MM.1S (cell line): ENCODE data around the gene TAF9B.

Experiments used
- CTCF ChIP-seq: fragments of 300-600 bp; sonication (generic); IDR thresholded peaks from 2 replicates; pipeline ENCODE4 v1.5.1; 2016; ENCODE audit warnings: antibody characterized with exemption, low read length, mixed read lengths
- EZH2 ChIP-seq: fragments of 300-600 bp; sonication (generic); optimal IDR thresholded peaks from 2 replicates; pipeline ENCODE3; 2017; ENCODE audit warnings: low read depth, mild to moderate bottlenecking, antibody characterized with exemption, low read length, mixed read lengths
- EZH2phosphoT487 ChIP-seq: fragments of 300-600 bp; sonication (generic); IDR thresholded peaks from 2 replicates; pipeline ENCODE4 v1.6.1; 2018; ENCODE audit warnings: antibody characterized with exemption, low read length

GRCh38 chrX:78139160-78140123, at the start of gene TAF9B:
- no peak for TF ChIP-seq EZH2phosphoT487
- no peak for TF ChIP-seq CTCF
- no peak for TF ChIP-seq EZH2
